PC-3 (cell line): ENCODE measurements around the gene FOXO3.

Experiments used
- CTCF ChIP-seq: fragments of 300-600 bp; sonication (generic); conservative IDR thresholded peaks from 2 replicates; pipeline ENCODE4 v1.5.1; 2017; ENCODE audit warnings: antibody characterized with exemption, low read depth, mild to moderate bottlenecking, low read length
- EZH2phosphoT487 ChIP-seq: fragments of 300-600 bp; sonication (generic); IDR thresholded peaks from 2 replicates; pipeline ENCODE4 v1.6.1; 2018; ENCODE audit warnings: mild to moderate bottlenecking, antibody characterized with exemption, low read length, borderline replicate concordance

DNA sequence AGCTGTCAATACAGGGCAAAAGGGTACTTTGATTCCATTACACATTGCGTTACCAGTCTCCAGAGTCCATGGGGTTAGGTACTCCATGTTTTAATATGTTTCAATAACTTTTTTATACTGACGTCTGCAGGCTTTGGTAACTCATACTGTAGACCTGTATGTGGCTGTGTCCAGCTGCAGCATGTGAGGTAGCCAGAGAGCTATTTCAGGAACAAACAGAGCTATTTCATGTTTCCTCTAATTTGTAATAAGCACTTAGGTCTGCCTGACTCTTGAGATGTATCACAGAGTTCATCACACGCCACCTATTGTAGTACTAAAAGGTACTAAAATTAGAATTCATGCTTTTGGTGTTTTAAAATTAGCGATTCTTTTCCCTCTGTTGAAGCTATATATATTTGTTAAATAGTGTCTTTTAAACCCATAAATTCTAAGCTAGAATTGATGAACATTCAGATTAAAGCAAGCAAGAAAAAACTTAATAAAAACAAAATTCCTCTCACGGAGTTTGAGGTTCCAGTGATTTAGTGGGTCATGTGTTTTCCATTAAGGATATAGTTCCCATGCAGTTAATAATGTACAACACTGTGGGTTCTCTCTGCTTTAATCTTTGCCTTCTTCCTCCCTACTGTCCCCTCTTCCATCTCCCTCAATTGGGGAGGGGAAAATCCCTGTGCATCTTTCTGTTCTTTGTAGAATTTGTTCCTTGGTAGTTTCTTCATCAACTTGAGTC is 37.0 kb downstream of the FOXO3 start:
- TF ChIP-seq CTCF (no peak), EZH2phosphoT487 (no peak)
